HCT116 (cell line): ENCODE results near the gene LAMC2. TPM values are rescaled to one million over a fixed set of nuclear protein-coding genes. Genes with fewer than 3 reads are reported as not detected.

Experiments
- ATAC-seq: fragments of 200-7000 bp; cut with Tn5 transposase; 2 replicates; pipeline ENCODE4 v1.9.1; 2020; ENCODE audit warnings: mild to moderate bottlenecking, moderate library complexity
- BruUV-seq: library from RNA; stranded (reverse); fragments of 400-500 nt; replicated peaks from 2 replicates; lab custom pipeline; 2021; lab: Mats Ljungman, UMichigan
- CTCF ChIA-PET: fragments of 300-600 bp; sonication (Branson Sonifier 250); formaldehyde crosslinking; loops from one replicate; lab custom pipeline; 2021; ENCODE audit warnings: antibody characterized with exemption; lab: Charles Lee
- POLR2A ChIA-PET: fragments of 300-600, 350-600 bp; sonication (Branson Sonifier 250); formaldehyde crosslinking; loops from one replicate; lab custom pipeline; 2021; ENCODE audit warnings: antibody characterized with exemption; lab: Charles Lee
- RAD21 ChIA-PET, 2 experiments: fragments of 300-600 bp; sonication (Branson Sonifier 250); formaldehyde crosslinking; loops; one replicate each; lab custom pipeline; 2023; ENCODE audit warnings: low total read pairs in 2 of 2; ENCODE audit not compliant: uncharacterized antibody in 2 of 2, unreplicated experiment in 2 of 2, low non-redundant PET in 1 of 2; lab: Charles Lee
- DNase-seq: peaks from one replicate; pipeline ENCODE4 v3.0.0-alpha.2; 2010; ENCODE audit warnings: low read depth, low spot score
- H2AFZ ChIP-seq: fragments of 200-600 bp; shearing (Covaris generic), sonication (generic); 2 replicates; pipeline ENCODE4 v1.6.1; 2017; ENCODE audit warnings: low read depth, mixed run types, mixed read lengths, antibody characterized with exemption, low read length; ENCODE audit not compliant: poor library complexity, severe bottlenecking
- H3K27ac ChIP-seq: 2 replicates; pipeline ENCODE4 v1.5.1; 2012; ENCODE audit warnings: low read depth, low read length
- H3K27me3 ChIP-seq: fragments of 200-600 bp; sonication (generic); 2 replicates; pipeline ENCODE4 v1.6.1; 2016; ENCODE audit warnings: mixed run types, low read length, mixed read lengths; ENCODE audit not compliant: insufficient read depth
- H3K36me3 ChIP-seq, 2 experiments: fragments of 200-500 bp in 1 of 2; fragments of 200-600 bp in 1 of 2; sonication (Bioruptor generic) in 1 of 2; sonication (generic) in 1 of 2; 2 replicates each; pipeline versions ENCODE4 v1.5.1 to v1.6.1; 2014 to 2016; ENCODE audit warnings: low read length in 2 of 2, inconsistent platforms in 1 of 2, mixed read lengths in 1 of 2, mixed run types in 1 of 2; ENCODE audit not compliant: insufficient read depth in 2 of 2, control insufficient read depth in 1 of 2
- H3K4me1 ChIP-seq, 2 experiments: fragments of 200-600 bp in 1 of 2; sonication (generic) in 1 of 2; 2 replicates each; pipeline versions ENCODE4 v1.5.1 to v1.6.1; 2012 to 2017; ENCODE audit warnings: low read length in 2 of 2, inconsistent platforms in 1 of 2, mild to moderate bottlenecking in 1 of 2, mixed read lengths in 1 of 2, mixed run types in 1 of 2, moderate library complexity in 1 of 2; ENCODE audit not compliant: insufficient read depth in 2 of 2, control insufficient read depth in 1 of 2
- H3K4me2 ChIP-seq: fragments of 200-600 bp; sonication (generic); 2 replicates; pipeline ENCODE4 v1.6.1; 2017; ENCODE audit warnings: mixed run types, low read length, mixed read lengths
- H3K4me3 ChIP-seq, 2 experiments: fragments of 200-600 bp in 1 of 2; sonication (generic) in 1 of 2; replicated peaks in 1 of 2; 2 replicates each; pipeline ENCODE4 v1.5.1; 2011 to 2016; ENCODE audit warnings: low read length in 2 of 2, control low read depth in 1 of 2, low read depth in 1 of 2, mild to moderate bottlenecking in 1 of 2, mixed read lengths in 1 of 2, mixed run types in 1 of 2
- H3K79me2 ChIP-seq: fragments of 200-600 bp; sonication (generic); 2 replicates; pipeline ENCODE4 v1.6.1; 2017; ENCODE audit warnings: mild to moderate bottlenecking, mixed run types, low read length, moderate library complexity, mixed read lengths; ENCODE audit not compliant: insufficient read depth
- H3K9ac ChIP-seq: fragments of 200-600 bp; sonication (generic); 2 replicates; pipeline ENCODE4 v1.6.1; 2016; ENCODE audit warnings: low read length, mixed read lengths
- H3K9me2 ChIP-seq: fragments of 200-600 bp; sonication (generic), shearing (Covaris generic); 2 replicates; pipeline ENCODE4 v1.6.1; 2017; ENCODE audit warnings: mixed run types, mild to moderate bottlenecking, moderate library complexity; ENCODE audit not compliant: insufficient read depth
- H3K9me3 ChIP-seq, 2 experiments: fragments of 200-500 bp in 1 of 2; fragments of 200-600 bp in 1 of 2; sonication (Bioruptor generic) in 1 of 2; sonication (generic) in 1 of 2; 2 replicates each; pipeline ENCODE4 v1.6.1; 2014 to 2017; ENCODE audit warnings: low read length in 2 of 2, mixed read lengths in 2 of 2, inconsistent platforms in 1 of 2, low read depth in 1 of 2, mild to moderate bottlenecking in 1 of 2, mixed run types in 1 of 2, moderate library complexity in 1 of 2; ENCODE audit not compliant: control insufficient read depth in 1 of 2, insufficient read depth in 1 of 2
- H4K20me1 ChIP-seq: fragments of 200-600 bp; sonication (generic), shearing (Covaris generic); 2 replicates; pipeline ENCODE4 v1.6.1; 2017; ENCODE audit warnings: mixed run types, mild to moderate bottlenecking, moderate library complexity; ENCODE audit not compliant: insufficient read depth
- CBX3 ChIP-seq: IDR thresholded peaks from 2 replicates; pipeline ENCODE4 v1.6.1; 2012; ENCODE audit warnings: low read depth
- CEBPB ChIP-seq: IDR thresholded peaks from 2 replicates; pipeline ENCODE4 v1.6.1; 2012; ENCODE audit warnings: low read depth
- EZH2 ChIP-seq: fragments of 200-600 bp; sonication (generic); IDR thresholded peaks from 2 replicates; pipeline ENCODE4 v1.6.1; 2017; ENCODE audit warnings: antibody characterized with exemption, mixed run types
- FOSL1 ChIP-seq: IDR thresholded peaks from 2 replicates; pipeline ENCODE4 v1.6.1; 2012; ENCODE audit warnings: low read depth
- JUND ChIP-seq: IDR thresholded peaks from 2 replicates; pipeline ENCODE4 v1.6.1; 2012
- POLR2AphosphoS5 ChIP-seq: IDR thresholded peaks from 2 replicates; pipeline ENCODE4 v1.6.1; 2011; ENCODE audit warnings: mild to moderate bottlenecking, low read depth, low read length, moderate library complexity
- SP1 ChIP-seq: IDR thresholded peaks from 2 replicates; pipeline ENCODE4 v1.6.1; 2012; ENCODE audit warnings: low read depth
- SRF ChIP-seq: IDR thresholded peaks from 2 replicates; pipeline ENCODE4 v1.6.1; 2012; ENCODE audit warnings: low read depth
- YY1 ChIP-seq: IDR thresholded peaks from 2 replicates; pipeline ENCODE4 v1.6.1; 2011; ENCODE audit warnings: low read length, low read depth, moderate library complexity, mild to moderate bottlenecking; ENCODE audit not compliant: insufficient replicate concordance; ENCODE audit errors: extremely low read depth
- intact Hi-C: fragments of 100-400 bp; cut with micrococcal nuclease; formaldehyde crosslinking; loops from 2 replicates; pipeline ENCODE4 v1.10.0; 2022
- total RNA-seq: library from RNA; stranded (reverse); gene quantifications from one replicate; pipeline ENCODE4 v1.2.1, GENCODE V29; 2021; ENCODE audit not compliant: unreplicated experiment
- TF ChIP-seq, protein P1 (sequence below), 3 experiments: fragments of 200-600 bp in 1 of 3; sonication (generic) in 1 of 3; IDR thresholded peaks in 2 of 3; conservative IDR thresholded peaks in 1 of 3; 2 replicates each; pipeline ENCODE4 v1.5.1; 2012 to 2017; ENCODE audit warnings: low read depth in 2 of 3, low read length in 2 of 3, antibody characterized with exemption in 1 of 3, borderline replicate concordance in 1 of 3, control low read depth in 1 of 3, mild to moderate bottlenecking in 1 of 3, mixed read lengths in 1 of 3, mixed run types in 1 of 3, moderate library complexity in 1 of 3; ENCODE audit not compliant: insufficient read depth in 1 of 3
- TF ChIP-seq, protein P2 (sequence below): IDR thresholded peaks from 2 replicates; pipeline ENCODE4 v1.6.1; 2012

LAMC2 gene
- total RNA-seq, 1 experiment from 2014 or later = 22.2 TPM

DNA sequence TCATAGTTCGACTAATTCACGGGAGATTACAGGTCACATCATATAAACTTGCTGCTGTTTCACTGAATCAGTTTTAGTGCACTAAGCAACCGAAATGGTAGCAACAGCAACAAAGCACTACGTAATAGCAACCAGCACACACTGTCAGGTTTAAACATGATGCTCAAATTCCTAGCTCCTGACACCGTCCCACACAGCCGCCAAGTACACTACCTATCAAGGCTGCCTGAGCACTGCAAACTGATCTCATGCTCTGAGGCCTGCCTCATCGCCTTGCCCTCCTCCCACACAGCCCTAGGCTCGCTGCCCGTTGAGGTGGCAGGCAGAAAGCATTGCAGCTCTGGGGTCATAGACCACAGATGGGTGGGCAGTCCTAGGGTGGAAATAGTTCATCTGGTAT lies 12.4 kb downstream of the LAMC2 start:
- H3K4me3 ChIP-seq = no peak overlapping the region
- H3K36me3 ChIP-seq = no peaks in the 10 kb centered on the region
- H3K9me2 ChIP-seq = no peaks in the 10 kb centered on the region
- peaks cover 8 to 13% of the 10 kb centered on the region in 2 experiments for H3K4me1 ChIP-seq
- H4K20me1 ChIP-seq = no peaks in the 10 kb centered on the region
- no peak for DNase-seq
- no peak overlapping the region for H2AFZ ChIP-seq
- no TSS peak for BruUV-seq
- TF ChIP-seq, protein P1, sequence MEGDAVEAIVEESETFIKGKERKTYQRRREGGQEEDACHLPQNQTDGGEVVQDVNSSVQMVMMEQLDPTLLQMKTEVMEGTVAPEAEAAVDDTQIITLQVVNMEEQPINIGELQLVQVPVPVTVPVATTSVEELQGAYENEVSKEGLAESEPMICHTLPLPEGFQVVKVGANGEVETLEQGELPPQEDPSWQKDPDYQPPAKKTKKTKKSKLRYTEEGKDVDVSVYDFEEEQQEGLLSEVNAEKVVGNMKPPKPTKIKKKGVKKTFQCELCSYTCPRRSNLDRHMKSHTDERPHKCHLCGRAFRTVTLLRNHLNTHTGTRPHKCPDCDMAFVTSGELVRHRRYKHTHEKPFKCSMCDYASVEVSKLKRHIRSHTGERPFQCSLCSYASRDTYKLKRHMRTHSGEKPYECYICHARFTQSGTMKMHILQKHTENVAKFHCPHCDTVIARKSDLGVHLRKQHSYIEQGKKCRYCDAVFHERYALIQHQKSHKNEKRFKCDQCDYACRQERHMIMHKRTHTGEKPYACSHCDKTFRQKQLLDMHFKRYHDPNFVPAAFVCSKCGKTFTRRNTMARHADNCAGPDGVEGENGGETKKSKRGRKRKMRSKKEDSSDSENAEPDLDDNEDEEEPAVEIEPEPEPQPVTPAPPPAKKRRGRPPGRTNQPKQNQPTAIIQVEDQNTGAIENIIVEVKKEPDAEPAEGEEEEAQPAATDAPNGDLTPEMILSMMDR (IDR thresholded peaks at IDR 0.05 in 2 of 3, conservative IDR thresholded peaks at IDR 0.05 in 1 of 3; ENCODE audit: borderline replicate concordance in 1 of 3, insufficient read depth in 1 of 3, low read depth in 2 of 3, low read length in 2 of 3) = no peak
- TF ChIP-seq SP1 (no peak), FOSL1 (no peak), POLR2AphosphoS5 (no peak), JUND (no peak), YY1 (no peak), CEBPB (no peak), SRF (no peak), CBX3 (no peak), EZH2 (no peak)
- TF ChIP-seq, protein P2, sequence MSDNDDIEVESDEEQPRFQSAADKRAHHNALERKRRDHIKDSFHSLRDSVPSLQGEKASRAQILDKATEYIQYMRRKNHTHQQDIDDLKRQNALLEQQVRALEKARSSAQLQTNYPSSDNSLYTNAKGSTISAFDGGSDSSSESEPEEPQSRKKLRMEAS = no peak
- H3K9me3 ChIP-seq = no peaks in the 10 kb centered on the region
- H3K27me3 ChIP-seq = no peaks in the 10 kb centered on the region
- no peak overlapping the region for H3K9ac ChIP-seq
- H3K79me2 ChIP-seq = no peaks in the 10 kb centered on the region
- ATAC-seq = no peak
- ChIA-PET POLR2A (no interaction called here), RAD21 (no interaction called here), CTCF (no interaction called here)
- H3K27ac ChIP-seq = no peak overlapping the region
- intact Hi-C loops = no loop called here
- no peak overlapping the region for H3K4me2 ChIP-seq
